GM20000 (cell line): Measurements from ENCODE around the gene KHDC3L.
A peak's percentile ranks its signal among the peaks of the same experiment; 100 is the strongest.

Experiments
- DNase-seq: peaks from one replicate; pipeline ENCODE4 v3.0.0; 2012; ENCODE audit warnings: low spot score
- TF ChIP-seq, protein P1 (sequence below): IDR thresholded peaks from 2 replicates; pipeline ENCODE4 v1.5.1; 2012; ENCODE audit warnings: mild to moderate bottlenecking, control low read depth; ENCODE audit errors: extremely low read depth, missing control alignments

Gene KHDC3L

DNA sequence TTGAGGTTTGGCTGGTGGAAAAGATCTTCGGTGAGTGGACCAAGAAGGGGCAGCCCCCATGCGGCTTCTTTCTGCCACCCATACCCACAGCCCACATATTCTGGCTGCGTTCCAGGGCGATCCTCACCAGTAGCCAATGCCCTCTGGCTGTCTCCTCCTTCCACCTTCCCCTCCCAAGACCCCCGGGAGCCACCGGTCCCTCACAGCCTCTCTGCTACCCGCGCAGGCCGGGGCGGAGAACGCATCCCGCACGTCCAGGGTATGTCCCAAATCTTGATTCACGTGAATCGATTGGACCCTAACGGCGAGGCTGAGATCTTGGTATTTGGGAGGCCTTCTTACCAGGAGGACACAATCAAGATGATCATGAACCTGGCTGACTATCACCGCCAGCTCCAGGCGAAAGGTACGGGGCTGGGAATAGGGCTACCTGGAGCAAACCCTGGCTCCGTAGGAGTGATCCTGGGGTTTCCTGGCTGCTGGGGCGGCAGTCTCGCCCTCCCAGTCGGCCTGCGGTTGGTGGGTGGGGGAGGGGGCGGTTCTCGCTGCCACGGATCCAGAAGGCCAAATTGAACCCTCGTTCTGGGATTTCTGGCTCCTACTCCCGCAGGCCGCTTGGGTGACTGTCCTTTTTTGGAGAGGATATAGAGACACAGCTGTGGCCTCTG, 545 bp downstream of the KHDC3L start:
- no peak for DNase-seq
- TF ChIP-seq, protein P1, sequence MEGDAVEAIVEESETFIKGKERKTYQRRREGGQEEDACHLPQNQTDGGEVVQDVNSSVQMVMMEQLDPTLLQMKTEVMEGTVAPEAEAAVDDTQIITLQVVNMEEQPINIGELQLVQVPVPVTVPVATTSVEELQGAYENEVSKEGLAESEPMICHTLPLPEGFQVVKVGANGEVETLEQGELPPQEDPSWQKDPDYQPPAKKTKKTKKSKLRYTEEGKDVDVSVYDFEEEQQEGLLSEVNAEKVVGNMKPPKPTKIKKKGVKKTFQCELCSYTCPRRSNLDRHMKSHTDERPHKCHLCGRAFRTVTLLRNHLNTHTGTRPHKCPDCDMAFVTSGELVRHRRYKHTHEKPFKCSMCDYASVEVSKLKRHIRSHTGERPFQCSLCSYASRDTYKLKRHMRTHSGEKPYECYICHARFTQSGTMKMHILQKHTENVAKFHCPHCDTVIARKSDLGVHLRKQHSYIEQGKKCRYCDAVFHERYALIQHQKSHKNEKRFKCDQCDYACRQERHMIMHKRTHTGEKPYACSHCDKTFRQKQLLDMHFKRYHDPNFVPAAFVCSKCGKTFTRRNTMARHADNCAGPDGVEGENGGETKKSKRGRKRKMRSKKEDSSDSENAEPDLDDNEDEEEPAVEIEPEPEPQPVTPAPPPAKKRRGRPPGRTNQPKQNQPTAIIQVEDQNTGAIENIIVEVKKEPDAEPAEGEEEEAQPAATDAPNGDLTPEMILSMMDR: no peak

DNA sequence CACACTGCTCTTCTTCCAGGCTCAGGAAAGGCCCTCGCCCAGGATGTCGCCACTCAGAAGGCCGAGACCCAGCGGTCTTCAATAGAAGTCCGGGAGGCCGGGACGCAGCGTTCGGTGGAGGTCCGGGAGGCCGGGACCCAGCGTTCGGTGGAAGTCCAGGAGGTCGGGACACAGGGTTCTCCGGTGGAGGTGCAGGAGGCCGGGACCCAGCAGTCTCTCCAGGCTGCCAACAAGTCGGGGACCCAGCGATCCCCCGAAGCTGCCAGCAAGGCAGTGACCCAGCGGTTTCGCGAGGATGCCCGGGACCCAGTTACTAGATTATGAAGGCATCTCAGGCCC, 1.0 kb downstream of the KHDC3L start:
- no peak for DNase-seq
- TF ChIP-seq, protein P1: no peak

DNA sequence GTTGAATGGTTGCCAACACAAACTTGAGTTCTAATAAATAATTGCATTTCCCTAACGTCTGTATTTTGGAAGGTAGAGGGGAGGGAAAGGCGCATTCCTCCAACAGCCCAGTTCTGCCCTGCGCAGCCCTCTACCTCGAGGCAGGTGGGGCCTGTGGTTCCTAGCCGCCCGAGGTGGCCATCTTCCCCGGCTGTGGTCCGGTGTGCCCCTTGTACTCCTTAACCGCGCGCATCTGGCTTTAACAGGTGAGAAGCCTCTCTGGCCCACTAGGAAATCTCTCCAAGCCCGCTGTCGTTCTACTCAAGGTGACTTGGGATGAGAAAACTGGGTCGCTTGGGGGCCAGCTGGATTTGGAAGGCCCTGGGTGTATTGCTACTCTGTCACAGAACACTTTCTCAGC, 1.7 kb downstream of the KHDC3L start:
- DNase-seq: no peak
- TF ChIP-seq, protein P1: no peak

DNA sequence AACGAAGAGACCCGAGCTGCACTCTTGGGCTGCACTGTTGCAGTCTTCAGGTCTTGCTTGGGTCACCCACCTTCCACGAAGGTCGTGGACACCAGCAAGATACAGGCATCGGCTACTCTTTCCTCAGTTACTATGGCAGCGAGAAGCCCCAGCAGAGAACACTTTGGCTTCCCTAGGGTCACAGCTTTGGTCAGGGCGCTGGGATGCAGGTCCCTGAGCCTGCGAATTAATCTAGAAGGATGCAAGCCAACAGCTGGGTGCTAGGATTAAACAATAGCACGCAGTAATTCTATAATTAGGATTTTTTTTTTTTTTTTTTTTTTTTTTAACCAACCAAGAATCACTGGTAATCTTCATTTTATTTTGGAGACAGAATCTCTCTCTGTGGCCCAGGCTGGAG, 2.1 kb downstream of the KHDC3L start:
- TF ChIP-seq, protein P1: no peak
- DNase-seq: no peak

DNA sequence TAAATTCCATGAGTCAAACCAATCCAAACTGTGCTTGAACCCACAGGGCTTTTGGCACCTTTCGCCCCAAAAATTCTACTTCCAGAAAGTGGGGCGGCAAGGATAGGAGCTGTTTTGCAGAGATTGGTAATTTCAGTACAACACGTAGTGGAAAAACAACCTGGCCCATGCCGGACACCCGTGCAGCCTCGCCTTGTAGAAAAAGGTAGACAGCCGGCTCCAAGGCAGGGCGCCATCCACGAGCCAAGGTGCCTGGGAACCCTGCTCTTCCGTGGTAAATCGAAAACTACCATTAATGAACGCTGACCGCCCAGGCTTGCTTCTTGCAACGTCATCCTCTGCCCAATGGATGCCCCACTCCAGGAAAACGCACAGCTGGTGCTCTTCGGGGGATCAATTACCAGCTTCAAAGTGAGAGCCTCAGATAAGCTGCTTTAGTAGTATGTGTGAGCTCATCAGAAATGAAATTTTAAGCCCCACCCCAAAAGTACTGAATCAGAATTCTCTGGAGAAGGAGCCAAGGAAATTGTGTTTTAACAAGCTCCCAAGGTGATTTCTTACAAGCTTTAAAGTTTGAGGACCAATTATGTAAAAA, 5.4 kb downstream of the KHDC3L start:
- no peak for DNase-seq
- TF ChIP-seq, protein P1: no peak

DNA sequence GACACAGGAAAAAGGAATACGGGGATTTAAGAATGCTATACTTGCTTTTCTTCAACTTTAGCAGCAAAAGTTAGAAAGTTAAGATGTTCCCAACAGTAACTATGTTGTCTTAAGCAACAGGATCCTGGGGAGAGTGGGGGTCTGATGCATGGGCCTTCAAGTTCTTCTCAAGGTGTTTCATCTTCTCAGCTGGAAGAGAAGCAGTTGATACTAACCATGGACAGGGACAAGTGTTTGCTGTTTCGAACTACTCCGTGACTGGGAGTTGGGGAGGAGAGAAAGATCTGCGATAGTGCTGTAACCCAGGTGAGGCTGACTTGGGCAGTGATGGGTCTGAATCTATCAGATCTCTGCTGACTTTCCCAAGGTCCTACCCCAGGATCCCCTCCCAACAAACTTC, 6.2 kb downstream of the KHDC3L start:
- peak; percentile 11 for DNase-seq
- TF ChIP-seq, protein P1: no peak

DNA sequence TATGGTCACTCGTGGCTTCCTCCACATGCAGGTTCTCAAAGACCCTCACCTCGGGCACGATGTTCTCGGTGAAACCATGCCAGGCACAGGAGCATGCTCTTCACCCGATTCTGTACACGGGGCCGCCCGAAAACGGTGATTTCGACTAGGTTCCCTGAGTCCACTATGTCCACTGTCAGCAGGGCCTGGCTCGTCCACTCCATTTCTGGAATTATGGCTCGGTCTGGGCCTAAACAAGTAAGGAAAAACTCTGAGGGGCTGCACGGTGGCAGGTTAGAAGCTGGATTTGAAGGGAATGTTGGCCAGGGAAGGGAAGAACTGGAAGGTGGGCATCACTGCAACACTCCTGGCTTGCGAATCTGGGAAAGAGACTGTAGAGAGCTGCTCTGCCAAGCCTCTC, 6.7 kb downstream of the KHDC3L start:
- DNase-seq: no peak
- TF ChIP-seq, protein P1: no peak
